Activated naive CD8-positive, alpha-beta T cell treated with anti-CD3 and anti-CD28 coated beads, Interleukin-2, amount 50 U/mL, for 16 hours (primary cell): ENCODE measurements around the gene BRINP2.

Source experiments
- DNase-seq: peaks from one replicate; pipeline ENCODE4 v3.0.0-alpha.2; 2020; ENCODE audit warnings: low read depth, low spot score

BRINP2 gene

DNA sequence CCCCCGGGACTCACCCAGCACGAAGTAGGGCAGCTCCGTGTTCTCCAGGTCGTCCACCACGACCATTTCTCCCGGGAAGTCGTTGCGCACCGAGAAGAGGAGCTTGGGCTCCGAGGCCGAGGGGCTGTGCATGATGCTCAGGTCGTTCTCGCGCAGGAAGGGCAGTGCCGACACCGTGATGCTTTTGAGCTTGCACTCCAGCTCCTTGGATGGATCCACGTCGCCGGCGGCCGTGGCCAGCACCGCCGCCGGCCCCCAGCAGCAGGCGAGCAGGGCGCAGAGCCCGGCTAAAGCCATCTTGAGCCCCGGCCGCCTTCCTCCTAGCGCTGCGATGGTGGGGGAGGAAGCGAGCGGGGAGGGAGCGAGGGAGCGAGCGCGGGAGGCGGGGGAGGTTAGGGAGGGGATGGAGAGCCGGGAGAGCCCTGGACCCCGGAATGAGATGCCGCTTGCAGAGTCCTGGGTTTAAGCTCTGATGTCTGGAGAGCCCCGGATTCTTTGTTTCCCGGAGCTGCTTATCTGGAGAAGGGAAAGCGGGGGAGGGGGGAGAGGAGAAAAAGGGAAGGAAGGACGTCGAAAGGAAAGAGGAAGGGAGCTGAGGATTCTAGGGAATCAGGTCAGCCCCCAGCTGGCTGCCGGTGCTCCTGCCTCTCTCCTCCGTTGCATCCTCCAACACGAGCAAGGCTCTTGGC is 6.2 kb upstream of the BRINP2 start, which contains the start of gene ASTN1:
Gene ASTN1 (minus strand): TSS at position 333 of the 689 bp plus-strand sequence. CDS start 36 bp downstream, at position 297.
- DNase-seq, result no peak

DNA sequence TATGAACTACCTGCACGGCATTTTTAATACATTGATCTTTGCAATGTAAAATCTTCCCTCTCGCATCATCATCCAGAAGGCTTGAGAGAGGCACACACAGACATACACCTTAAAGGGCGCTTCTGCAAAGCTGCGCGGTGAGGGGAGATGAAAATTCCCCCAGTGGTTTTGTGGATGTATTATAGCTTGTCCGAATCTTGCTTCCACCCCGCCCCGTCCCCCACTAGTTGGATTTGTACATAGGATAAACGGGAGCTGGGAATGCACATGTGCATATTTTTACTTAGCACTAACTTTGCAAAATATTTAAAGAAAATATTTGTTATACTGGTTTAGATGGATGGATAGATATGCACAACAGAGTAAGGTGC is 5.7 kb upstream of the BRINP2 start:
- DNase-seq, result no peak

DNA sequence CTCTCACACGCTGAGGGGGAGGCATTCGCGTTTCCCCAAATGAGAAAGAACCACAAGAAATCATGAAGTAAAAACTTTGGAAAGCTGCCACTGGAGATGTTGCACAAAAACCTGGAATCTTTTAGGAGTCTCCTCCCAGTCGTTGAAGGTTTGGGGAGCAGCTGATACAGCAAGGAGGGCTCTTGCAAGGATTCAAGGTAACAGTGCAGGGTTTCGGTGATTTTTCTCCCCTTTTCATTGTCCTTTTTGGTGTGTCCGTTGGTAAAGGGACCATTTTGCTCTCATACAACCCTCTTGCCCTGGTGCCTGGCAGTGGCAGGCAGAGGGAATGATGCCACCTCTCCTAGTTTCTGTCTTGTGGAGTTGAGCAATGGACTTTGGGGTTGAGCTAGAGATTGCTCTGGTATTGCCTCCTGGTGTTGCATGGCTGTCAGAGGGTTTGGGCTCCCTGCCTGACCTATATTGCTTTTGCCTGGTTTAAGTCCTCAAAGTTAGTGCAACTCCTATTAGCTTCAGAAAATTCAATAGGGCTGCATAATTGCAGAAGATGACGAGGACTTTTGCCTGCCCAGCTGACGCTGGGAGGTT is 872 bp downstream of the BRINP2 start:
- DNase-seq, result no peak

DNA sequence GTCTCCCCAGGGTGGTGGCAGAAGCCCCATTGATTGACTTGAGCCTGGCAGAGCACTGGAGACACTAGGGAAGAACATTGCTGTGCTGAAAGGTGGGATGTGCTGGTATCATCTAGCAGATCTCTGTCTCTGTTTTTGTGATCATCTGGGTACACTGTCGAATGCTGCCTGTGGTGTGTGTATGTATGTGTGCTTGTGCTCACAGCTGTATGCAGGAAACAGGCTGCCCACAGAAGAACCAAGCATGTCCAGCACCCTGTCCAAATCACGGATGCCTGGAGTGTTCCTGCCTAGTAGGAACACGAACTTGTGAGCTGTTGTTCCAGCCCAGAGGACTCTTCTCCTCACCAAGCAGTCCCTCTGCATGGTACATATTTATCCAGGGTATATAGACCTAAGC is 1.5 kb downstream of the BRINP2 start:
- no peak for DNase-seq

DNA sequence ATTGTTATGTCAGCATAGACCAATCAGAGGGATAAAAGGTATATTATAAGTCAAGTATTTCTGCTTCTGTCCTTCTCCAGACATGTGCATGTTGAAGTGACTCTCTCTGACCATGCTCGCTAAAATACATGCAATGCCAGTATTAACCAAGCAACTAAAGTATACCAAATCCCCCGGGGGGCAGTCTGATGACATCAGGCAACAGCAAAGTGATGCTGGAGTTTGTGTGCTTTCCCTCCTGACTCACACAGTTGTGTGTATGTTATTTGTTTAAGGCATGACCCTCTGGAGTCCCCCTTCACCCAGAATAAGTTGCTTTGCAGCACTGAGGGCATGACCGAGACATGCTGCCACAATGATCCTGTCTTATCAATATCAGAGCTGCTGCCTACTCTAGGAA is 2.1 kb downstream of the BRINP2 start:
- DNase-seq, result no peak

DNA sequence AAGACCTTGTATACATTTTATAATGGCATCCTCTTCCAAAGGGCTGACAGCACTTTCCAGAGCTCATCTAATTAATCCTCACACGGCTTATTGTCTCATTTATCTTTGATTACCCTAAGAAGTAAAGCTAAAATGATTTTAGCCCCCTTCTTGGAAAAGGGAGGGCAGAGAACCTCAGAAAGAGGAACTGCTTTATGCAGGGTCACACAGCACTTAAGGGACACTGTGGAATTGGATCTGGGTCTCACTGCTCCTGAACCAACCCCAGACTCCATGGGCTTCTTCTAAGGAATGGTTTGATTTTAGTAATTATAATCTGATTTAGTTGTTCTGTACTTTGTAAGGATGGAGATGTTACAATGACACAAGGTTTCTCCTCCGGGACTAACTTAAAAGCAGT is 3.2 kb downstream of the BRINP2 start:
- no peak for DNase-seq

DNA sequence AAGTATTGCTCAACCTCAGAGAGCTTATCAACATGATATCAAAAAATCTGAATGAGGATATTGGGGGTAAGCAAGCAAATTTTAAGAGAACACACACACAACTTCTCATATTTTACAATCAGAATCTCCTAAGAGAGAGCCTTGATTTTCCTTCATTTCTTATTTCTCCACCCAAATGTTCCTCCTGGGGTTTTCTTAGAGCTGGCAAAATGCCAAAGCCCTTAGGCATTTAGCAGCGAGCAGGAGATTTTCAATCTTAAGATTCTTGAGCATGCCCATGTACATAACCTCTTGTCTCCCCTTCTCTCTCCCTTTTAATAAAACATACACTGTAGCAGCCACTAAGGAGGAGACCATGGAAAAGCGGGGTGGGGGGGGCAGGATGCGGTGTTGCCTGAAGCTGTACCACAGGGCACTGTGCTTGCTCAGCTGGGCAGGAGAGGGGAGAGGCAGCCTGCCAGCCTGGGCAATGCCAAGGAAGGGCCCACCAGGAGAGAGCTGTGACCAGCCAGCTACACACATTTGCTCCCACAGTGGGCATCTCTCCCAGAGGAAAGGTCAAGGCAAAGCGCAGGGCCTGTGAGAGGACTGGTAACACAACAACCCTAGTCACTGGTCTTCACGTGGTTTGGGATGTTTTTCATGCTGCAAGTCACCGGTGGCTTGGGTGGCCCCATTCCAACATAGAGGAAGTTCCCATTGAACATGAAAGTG is 4.3 kb downstream of the BRINP2 start:
- DNase-seq, result no peak

DNA sequence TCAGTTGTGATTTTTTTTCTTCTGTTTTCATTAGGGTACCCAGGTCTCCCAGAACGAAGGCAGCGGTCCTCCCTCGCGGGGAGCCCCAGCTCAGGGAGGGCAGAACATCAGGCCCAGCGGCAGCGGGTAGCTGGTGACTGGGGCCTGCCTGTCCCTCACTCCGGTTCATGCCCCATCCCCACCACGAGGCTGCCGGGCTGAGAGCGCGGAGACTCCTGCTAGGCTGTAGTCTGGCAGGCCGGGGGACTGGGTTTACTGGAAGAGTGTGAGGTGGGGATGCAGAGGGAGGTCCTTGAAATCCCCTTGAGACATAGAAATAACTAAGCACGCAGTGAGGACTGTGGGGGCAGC is 10.5 kb downstream of the BRINP2 start:
- no peak for DNase-seq

DNA sequence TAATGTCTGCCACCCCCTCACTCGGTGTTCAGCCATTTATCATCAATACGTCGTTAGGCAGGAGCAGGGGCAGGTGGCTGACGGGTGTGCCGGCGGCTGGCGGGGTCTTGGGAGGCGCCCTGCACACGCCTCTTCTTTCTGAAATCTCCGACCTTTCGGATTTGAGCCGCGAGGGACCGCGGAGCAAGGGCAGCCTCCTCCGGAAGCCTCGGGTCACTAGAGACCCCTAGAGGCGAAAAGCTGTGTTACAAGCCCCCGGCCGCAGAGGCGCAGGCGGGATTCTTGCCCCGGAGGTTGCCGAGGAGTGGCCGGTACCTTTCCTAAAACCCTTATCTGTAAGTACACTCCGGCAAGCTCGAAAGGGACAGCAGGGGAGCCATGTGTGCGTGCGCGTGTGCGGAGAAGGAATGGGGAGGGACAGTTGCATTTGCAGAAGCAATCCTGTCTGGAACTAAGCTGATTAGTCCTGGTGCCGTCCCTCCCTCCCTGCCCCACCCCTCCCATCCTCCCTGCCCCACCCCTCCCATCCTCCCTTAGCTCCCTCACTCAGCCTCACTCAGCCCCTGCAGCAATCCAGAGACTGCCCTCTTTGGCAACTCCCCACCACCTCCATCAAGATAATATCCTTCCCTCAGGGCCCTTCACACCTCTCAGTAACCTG is 11.0 kb downstream of the BRINP2 start:
- no peak for DNase-seq

DNA sequence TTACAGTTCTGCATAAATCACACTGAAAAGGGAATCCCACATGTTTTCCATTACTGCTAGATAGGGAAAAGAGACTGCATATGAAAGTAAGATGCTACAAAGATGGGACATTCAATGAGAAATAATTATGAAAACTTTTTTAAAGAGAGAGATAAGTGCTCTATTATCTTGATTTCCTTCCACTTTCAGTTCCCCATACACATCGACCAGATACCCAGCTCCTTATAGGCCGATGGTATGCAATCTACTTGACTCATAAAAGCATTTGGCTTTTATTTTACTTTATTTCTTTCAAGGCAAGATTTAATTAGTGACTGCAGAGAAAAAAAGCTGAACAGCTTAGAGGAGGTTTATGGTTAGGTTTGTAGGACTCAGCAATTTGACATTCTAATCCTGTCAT is 13.1 kb downstream of the BRINP2 start:
- no peak for DNase-seq

DNA sequence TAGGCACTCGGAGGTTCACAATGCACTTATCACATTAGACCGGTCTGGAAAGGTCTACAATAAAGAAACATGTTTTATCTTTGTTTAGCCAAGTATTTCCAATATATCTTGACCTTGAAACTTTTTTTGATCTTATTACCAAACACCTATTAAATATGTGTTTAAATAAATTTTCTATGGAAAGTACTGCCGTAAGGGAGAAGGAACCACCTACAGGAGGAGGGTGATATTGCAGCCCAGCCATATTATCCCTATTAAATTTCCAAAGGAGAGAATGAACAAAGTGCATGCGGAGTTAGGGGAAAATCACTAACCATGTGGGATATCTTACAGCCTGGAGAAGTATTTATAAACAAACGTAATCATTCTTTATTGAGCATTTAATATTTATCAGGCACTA is 14.5 kb downstream of the BRINP2 start:
- no peak for DNase-seq

DNA sequence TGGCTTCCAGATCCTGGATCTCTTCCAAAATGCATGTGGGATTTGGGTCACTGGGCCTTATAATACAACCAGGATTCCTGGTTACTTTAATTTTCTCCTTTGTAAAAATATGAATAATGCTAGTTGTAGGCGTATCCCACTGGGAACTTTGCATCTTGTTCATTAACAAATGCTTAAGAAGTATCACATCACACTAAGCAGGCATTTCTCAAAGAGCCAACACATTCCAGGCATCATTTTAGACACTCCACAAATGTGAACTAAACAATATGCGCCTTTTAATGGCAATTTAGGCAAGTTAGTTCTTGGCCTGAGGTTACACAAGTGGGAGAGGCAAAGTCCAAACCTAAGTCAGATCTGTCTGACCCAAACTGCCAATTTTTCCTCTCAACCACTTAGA is 15.9 kb downstream of the BRINP2 start:
- no peak for DNase-seq

DNA sequence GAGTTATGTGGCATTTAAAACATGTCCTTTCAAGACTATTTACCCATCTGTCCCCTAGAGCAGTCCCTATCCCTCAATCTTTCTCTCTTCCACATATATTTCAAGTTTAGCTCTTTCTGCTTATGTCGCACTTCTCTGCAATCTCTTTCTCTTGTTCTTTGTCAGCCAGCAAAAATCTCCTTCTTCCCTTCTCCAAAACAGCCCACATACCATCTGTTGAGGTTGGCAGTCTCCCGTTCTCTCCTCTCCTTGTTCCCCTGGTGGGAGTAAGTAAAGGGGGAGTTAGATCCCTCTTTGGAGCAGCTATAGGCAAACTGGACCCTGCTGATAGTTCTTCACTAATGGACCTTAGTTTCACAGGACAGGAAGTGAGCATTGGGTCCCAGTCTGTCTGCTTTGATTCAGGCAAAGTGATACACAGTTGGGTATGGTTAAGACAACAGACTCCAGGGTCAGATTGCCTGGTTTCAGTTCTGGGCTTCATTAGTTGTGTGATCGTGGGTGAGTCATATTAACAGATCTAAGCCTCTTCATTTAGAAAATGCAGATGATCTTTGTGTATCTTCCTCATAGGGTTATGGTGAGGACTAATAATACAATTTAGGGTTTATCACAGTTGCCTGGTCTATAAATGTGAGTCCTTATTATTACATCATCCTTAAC is 19.7 kb downstream of the BRINP2 start:
- no peak for DNase-seq

DNA sequence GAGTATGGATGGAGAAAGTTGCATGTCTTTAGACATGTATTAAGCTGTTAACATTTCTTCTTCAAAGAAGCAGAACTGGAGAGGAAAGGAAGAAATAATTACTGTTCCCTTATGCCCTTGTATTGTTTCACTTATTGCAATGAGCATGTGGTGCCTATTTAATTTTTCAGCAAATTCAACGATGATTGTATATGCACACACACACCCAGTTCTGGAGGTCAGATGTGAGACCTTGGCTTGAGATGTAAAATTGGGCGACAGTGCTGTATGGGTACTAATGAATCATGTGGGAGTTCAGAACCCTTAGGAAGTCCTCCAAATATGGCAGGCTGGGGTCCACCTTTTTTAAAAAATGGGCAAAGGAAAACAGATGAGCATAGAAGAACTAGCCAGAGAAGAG is 27.5 kb downstream of the BRINP2 start:
- DNase-seq, result no peak

DNA sequence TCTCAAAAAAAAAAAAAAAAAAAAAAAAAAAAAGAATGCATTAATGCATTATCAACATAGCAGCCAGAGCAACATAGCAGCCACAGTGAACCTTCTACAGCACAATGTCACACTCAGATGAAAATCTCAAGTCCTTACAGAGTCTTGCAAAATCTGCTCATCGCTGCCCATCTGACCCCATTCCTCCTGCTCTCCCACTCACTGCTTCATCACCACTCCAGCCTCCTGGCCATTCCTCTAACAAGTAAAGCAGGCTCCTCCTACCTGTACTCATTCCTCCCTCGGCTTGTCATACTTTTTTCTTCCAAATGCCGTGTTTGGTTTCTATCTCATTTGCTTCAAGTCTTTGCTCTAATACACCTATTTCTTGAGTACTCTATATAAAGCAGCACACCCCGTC is 29.5 kb downstream of the BRINP2 start:
- DNase-seq, result no peak

DNA sequence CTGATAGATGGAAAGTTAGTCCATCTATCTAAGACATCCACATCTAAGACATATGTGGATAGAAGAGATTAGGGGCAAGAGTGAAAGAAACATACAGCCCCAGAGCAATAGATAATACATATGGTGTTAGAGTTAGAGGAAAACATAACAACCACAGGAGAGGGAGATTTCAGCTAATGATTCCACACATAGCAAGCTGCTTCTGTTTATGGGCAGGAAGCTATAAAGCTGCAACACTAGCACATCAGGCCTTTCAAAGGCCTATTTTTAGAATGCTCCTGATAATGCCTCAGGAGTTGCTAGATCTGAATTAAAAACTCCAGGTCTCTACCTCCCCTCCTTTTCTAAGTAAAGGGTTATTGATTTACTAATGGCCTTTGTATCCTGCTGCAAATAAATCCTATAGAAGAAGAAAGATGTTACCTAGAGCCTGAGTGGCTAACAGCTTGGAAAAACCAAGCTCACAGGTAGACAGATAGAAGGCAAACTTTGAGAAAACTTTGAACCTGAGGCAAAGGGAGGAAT is 36.1 kb downstream of the BRINP2 start:
- DNase-seq, result no peak

DNA sequence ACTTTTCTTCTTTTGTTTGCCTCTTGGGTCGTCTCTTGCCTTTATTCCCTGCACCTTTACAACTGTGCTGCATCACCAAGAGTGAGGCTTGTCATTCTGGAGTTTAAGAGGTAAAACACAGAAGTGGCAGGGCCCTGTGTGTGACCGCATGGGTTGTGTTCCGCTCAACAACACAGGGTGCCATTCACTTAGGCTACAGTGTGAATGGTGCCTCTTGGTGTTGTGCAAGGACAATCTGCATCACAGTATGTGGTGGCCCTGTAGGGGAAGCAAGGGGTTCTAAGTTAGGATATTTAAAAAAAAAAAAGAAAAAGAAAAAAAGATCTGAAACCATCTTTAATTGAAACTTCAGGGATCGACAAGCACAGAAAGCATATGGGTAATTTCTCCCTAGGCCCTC is 38.2 kb downstream of the BRINP2 start:
- DNase-seq, result no peak

DNA sequence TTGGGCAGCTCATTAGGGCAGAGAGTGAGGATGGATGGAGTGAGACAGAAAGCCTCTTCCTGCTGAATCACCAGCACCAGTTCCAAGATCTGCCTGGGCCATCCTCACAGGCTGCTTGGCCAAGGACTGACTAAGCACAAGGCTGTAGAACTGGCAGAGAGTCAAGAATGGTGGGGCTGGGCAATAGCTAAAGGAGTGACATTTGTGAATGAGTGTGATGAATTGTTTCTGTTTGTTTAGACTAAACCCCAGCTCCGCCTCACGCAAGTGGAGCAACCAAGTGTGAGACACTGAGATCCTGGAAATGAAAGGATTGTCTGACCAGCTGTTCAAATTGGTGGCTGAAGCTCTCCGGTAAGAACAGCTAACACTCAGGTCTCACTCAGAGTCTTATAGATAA is 38.6 kb downstream of the BRINP2 start:
- no peak for DNase-seq

DNA sequence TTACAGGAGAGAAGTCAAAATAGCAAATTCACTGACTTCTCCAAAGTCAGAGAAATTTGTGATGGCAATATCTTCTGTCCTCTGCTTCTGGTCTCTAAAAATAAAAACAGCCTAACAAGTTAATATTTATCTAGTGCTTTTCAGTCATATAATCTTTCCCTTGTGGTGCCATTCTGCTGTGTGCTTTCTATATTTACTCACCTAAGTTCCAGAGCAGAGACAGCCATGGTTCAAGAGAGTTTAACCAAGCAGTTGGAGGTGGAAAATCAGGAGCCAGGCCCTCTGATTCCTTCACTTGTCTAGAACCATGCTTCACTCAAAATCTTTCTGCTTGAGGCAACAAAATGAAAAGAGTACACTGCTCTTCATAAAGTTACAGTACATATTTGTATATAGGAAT is 39.3 kb downstream of the BRINP2 start:
- DNase-seq, result no peak

DNA sequence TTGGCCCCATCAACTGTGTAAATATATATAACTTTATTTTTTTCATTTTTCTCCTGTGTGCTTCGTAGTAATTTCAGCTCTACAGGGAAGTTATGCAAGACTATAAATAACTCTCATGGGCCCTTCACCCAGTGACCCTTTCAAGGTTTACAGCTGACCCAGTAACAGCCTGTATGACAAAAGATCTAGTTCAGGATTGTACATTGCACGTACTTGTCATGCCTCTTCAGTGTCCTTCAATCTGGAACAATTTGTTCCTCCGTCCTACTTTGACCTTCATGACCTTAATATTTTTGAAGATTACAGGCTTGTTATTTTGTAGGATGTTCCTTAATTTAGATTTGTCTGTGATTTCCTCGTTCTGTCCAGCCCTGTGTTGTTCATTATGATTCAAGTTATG is 40.5 kb downstream of the BRINP2 start:
- no peak for DNase-seq

DNA sequence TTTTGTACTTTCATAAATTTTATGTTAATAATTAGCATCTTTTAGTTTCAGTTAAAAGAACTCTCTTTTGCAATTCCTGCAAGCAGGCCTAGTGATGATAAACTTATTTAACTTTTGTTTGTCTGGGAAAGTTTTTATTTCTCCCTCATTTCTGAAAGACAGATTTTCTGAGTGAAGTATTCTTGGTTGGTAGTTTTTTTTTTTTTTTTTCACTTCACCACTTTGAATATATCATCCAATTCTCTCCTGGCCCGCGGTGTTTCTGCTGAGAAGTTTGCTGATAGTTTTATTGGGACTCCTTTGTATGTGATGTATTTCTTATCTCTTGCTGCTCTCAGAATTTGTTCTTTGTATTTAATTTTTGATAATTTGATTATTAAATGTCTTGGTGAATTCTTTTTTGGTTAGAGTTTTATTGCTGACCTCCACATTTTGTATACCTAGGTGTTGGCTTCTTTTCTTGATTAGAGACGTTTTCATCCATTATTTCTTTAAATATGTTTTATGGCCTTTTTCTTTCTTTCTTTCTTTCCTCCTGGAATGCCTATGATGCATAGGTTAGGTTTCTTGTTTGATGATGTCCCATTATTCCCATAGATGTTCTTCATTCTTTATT is 45.9 kb downstream of the BRINP2 start:
- no peak for DNase-seq
